ENCODE measurements around the gene PIAS2. TPM values are rescaled to one million over a fixed set of nuclear protein-coding genes. Genes with fewer than 3 reads are reported as not detected.

Gene PIAS2
- total RNA-seq, 1 donor from 2014 or later: 42.2 TPM

GRCh38 chr18:46759890-46760289 is 157.4 kb downstream of the PIAS2 start:
- H3K27ac Mint-ChIP-seq (ENCODE audit: unreplicated experiment): no peak overlapping the region
- no peaks in the 10 kb centered on the region for H3K9me3 Mint-ChIP-seq
- H3K4me1 Mint-ChIP-seq: peaks cover 17% of the 10 kb centered on the region
- peaks cover 74% of the 10 kb centered on the region for H3K27me3 Mint-ChIP-seq (ENCODE audit: low read depth)
- no peak for DNase-seq (ENCODE audit: low read depth, low spot score)
- no peak for TF ChIP-seq CTCF (conservative IDR thresholded peaks at IDR 0.05)
- H3K4me3 Mint-ChIP-seq: peak overlapping the region; percentile 11
- H3K36me3 Mint-ChIP-seq (ENCODE audit: low read depth): no peaks in the 10 kb centered on the region

GRCh38 chr18:46756559-46757201 is 160.6 kb downstream of the PIAS2 start, which contains the start of gene ST8SIA5:
Gene ST8SIA5, minus strand, starts transcription at chr18:46757053. Its CDS starts 545 bp downstream, at chr18:46756508.
- H3K4me1 Mint-ChIP-seq: peaks cover 17% of the 10 kb centered on the region
- H3K4me3 Mint-ChIP-seq: peak within 1 kb of the TSS; percentile 86
- peaks cover 87% of the 10 kb centered on the region for H3K27me3 Mint-ChIP-seq (ENCODE audit: low read depth)
- H3K27ac Mint-ChIP-seq (ENCODE audit: unreplicated experiment): no peak within 1 kb of the TSS
- no peak for TF ChIP-seq CTCF (conservative IDR thresholded peaks at IDR 0.05)
- H3K9me3 Mint-ChIP-seq: no peaks in the 10 kb centered on the region
- H3K36me3 Mint-ChIP-seq (ENCODE audit: low read depth): no peaks in the 10 kb centered on the region
- DNase-seq (ENCODE audit: low read depth, low spot score): peak; percentile 33

GRCh38 chr18:46756025-46756558 is 161.2 kb downstream of the PIAS2 start:
- no peak overlapping the region for H3K27ac Mint-ChIP-seq (ENCODE audit: unreplicated experiment)
- peak overlapping the region; percentile 79 for H3K4me3 Mint-ChIP-seq
- H3K9me3 Mint-ChIP-seq: no peaks in the 10 kb centered on the region
- H3K36me3 Mint-ChIP-seq (ENCODE audit: low read depth): no peaks in the 10 kb centered on the region
- peaks cover 17% of the 10 kb centered on the region for H3K4me1 Mint-ChIP-seq
- H3K27me3 Mint-ChIP-seq (ENCODE audit: low read depth): peaks cover 85% of the 10 kb centered on the region
- DNase-seq (ENCODE audit: low read depth, low spot score): no peak
- TF ChIP-seq CTCF (conservative IDR thresholded peaks at IDR 0.05): no peak

- no peak overlapping the region for H3K27ac Mint-ChIP-seq (ENCODE audit: unreplicated experiment)
- TF ChIP-seq CTCF (conservative IDR thresholded peaks at IDR 0.05): no peak
- H3K4me1 Mint-ChIP-seq: peaks cover 17% of the 10 kb centered on the region
- no peaks in the 10 kb centered on the region for H3K36me3 Mint-ChIP-seq (ENCODE audit: low read depth)
- peak overlapping the region; percentile 79 for H3K4me3 Mint-ChIP-seq
- H3K9me3 Mint-ChIP-seq: no peaks in the 10 kb centered on the region
- peaks cover 85% of the 10 kb centered on the region for H3K27me3 Mint-ChIP-seq (ENCODE audit: low read depth)
- DNase-seq (ENCODE audit: low read depth, low spot score): no peak
Measured at GRCh38 chr18:46755315-46756024, 161.8 kb downstream of the PIAS2 start.

- Mint-ChIP-seq H3K27ac (ENCODE audit: unreplicated experiment) (no peak overlapping the region), H3K27me3 (ENCODE audit: low read depth) (peaks cover 84% of the 10 kb centered on the region), H3K9me3 (no peaks in the 10 kb centered on the region), H3K4me1 (peaks cover 17% of the 10 kb centered on the region), H3K4me3 (peak overlapping the region; percentile 79), H3K36me3 (ENCODE audit: low read depth) (no peaks in the 10 kb centered on the region)
- TF ChIP-seq CTCF (conservative IDR thresholded peaks at IDR 0.05): no peak
- no peak for DNase-seq (ENCODE audit: low read depth, low spot score)
Measured at GRCh38 chr18:46754661-46755292, 162.5 kb downstream of the PIAS2 start.
